GM23338 (cell line): Measurements from ENCODE around the gene EMID1. TPM values are rescaled to one million over a fixed set of nuclear protein-coding genes. Genes with fewer than 3 reads are reported as not detected.

Source experiments
- ATAC-seq: fragments of 200-7000 bp; cut with Tn5 transposase; 3 replicates; pipeline ENCODE4 v1.9.1; 2020
- DNase-seq: peaks from one replicate; pipeline ENCODE4 v3.0.0-alpha.2; 2015; ENCODE audit warnings: low spot score
- H2AFZ ChIP-seq: fragments of 200-600 bp; sonication (generic); 2 replicates; pipeline ENCODE4 v1.8.0; 2016; ENCODE audit warnings: antibody characterized with exemption, mild to moderate bottlenecking, moderate library complexity
- H3F3A ChIP-seq: fragments of 200-600 bp; sonication (generic); replicated peaks from 2 replicates; pipeline ENCODE4 v1.8.0; 2017; ENCODE audit warnings: antibody characterized with exemption, mixed run types, low read depth
- H3K27ac ChIP-seq: fragments of 200-600 bp; sonication (generic); 2 replicates; pipeline ENCODE4 v1.6.1; 2016; ENCODE audit warnings: low read depth
- H3K27me3 ChIP-seq: fragments of 200-600 bp; sonication (generic); 2 replicates; pipeline ENCODE4 v1.8.0; 2016; ENCODE audit warnings: mild to moderate bottlenecking, mixed run types, moderate library complexity; ENCODE audit not compliant: insufficient read depth
- H3K36me3 ChIP-seq: fragments of 200-600 bp; sonication (generic); 2 replicates; pipeline ENCODE4 v1.8.0; 2016; ENCODE audit warnings: mild to moderate bottlenecking; ENCODE audit not compliant: insufficient read depth
- H3K4me1 ChIP-seq: fragments of 200-600 bp; sonication (generic); 2 replicates; pipeline ENCODE4 v1.8.0; 2016; ENCODE audit warnings: mild to moderate bottlenecking, moderate library complexity; ENCODE audit not compliant: insufficient read depth
- H3K4me2 ChIP-seq: fragments of 200-600 bp; sonication (generic); 2 replicates; pipeline ENCODE4 v1.7.1; 2017; ENCODE audit warnings: mixed run types
- H3K4me3 ChIP-seq: fragments of 200-600 bp; sonication (generic); 2 replicates; pipeline ENCODE4 v1.6.1; 2016; ENCODE audit warnings: mixed run types
- H3K79me2 ChIP-seq: fragments of 200-600 bp; sonication (generic); replicated peaks from 2 replicates; pipeline ENCODE4 v1.8.0; 2017; ENCODE audit warnings: mild to moderate bottlenecking; ENCODE audit not compliant: insufficient read depth
- H3K9me2 ChIP-seq: fragments of 200-600 bp; sonication (generic); 2 replicates; pipeline ENCODE4 v1.8.0; 2017; ENCODE audit not compliant: insufficient read depth
- H4K20me1 ChIP-seq: fragments of 200-600 bp; sonication (generic); replicated peaks from 2 replicates; pipeline ENCODE4 v1.8.0; 2017; ENCODE audit warnings: mild to moderate bottlenecking; ENCODE audit not compliant: insufficient read depth
- H3K27ac Mint-ChIP-seq: 2 replicates; pipeline ENCODE4 v1.8.0; 2020; ENCODE audit warnings: inconsistent platforms, mild to moderate bottlenecking, moderate library complexity, mixed read lengths
- H3K27me3 Mint-ChIP-seq: 3 replicates; pipeline ENCODE4 v1.8.0; 2022; ENCODE audit warnings: low read depth, mild to moderate bottlenecking, moderate library complexity, mixed read lengths, inconsistent platforms; ENCODE audit not compliant: insufficient read depth, poor library complexity
- H3K36me3 Mint-ChIP-seq: 3 replicates; pipeline ENCODE4 v1.8.0; 2021; ENCODE audit warnings: low read depth, mild to moderate bottlenecking, inconsistent platforms, moderate library complexity, mixed read lengths
- H3K4me1 Mint-ChIP-seq: 3 replicates; pipeline ENCODE4 v1.8.0; 2020; ENCODE audit warnings: mild to moderate bottlenecking, inconsistent platforms, mixed read lengths
- H3K4me3 Mint-ChIP-seq: 3 replicates; pipeline ENCODE4 v1.8.0; 2021; ENCODE audit warnings: moderate library complexity, mild to moderate bottlenecking, inconsistent platforms, mixed read lengths
- H3K9me3 Mint-ChIP-seq: 3 replicates; pipeline ENCODE4 v1.8.0; 2020; ENCODE audit warnings: moderate library complexity, mild to moderate bottlenecking, inconsistent platforms, mixed read lengths
- CREB1 ChIP-seq: fragments of 250-450 bp; sonication (Bioruptor Pico); IDR thresholded peaks from 2 replicates; pipeline ENCODE4 v1.5.0; 2020; ENCODE audit warnings: low read depth, mild to moderate bottlenecking, moderate library complexity
- CTCF ChIP-seq, 2 experiments: fragments of 200-600 bp in 1 of 2; sonication (generic) in 1 of 2; conservative IDR thresholded peaks; 2 replicates each; pipeline versions ENCODE4 v1.5.1 to v1.6.1; 2016 to 2017; ENCODE audit warnings: antibody characterized with exemption in 2 of 2, low read depth in 2 of 2, mild to moderate bottlenecking in 2 of 2, moderate library complexity in 1 of 2
- ETS1 ChIP-seq: IDR thresholded peaks from 2 replicates; pipeline ENCODE4 v1.6.1; 2016; ENCODE audit warnings: antibody characterized with exemption
- EZH2 ChIP-seq: fragments of 200-600 bp; sonication (generic); IDR thresholded peaks from one replicate; pipeline ENCODE4 v1.8.0; 2017; ENCODE audit warnings: antibody characterized with exemption, mild to moderate bottlenecking, low read depth; ENCODE audit not compliant: unreplicated experiment
- EZH2phosphoT487 ChIP-seq: fragments of 200-600 bp; sonication (generic); IDR thresholded peaks from one replicate; pipeline ENCODE4 v1.8.1; 2018; ENCODE audit warnings: antibody characterized with exemption; ENCODE audit not compliant: unreplicated experiment
- JUNB ChIP-seq: IDR thresholded peaks from one replicate; pipeline ENCODE4 v1.6.1; 2016; ENCODE audit warnings: antibody characterized with exemption; ENCODE audit not compliant: unreplicated experiment
- NANOG ChIP-seq: IDR thresholded peaks from 2 replicates; pipeline ENCODE4 v1.6.1; 2016; ENCODE audit warnings: antibody characterized with exemption, borderline replicate concordance
- POLR2AphosphoS5 ChIP-seq: IDR thresholded peaks from 2 replicates; pipeline ENCODE4 v1.6.1; 2016; ENCODE audit warnings: antibody characterized with exemption, low read depth
- REST ChIP-seq: IDR thresholded peaks from one replicate; pipeline ENCODE4 v1.6.1; 2018; ENCODE audit warnings: antibody characterized with exemption; ENCODE audit not compliant: unreplicated experiment
- STAT1 ChIP-seq: IDR thresholded peaks from one replicate; pipeline ENCODE4 v1.6.1; 2016; ENCODE audit warnings: antibody characterized with exemption; ENCODE audit not compliant: unreplicated experiment
- ZNF114 ChIP-seq: fragments of 250-450 bp; sonication (Bioruptor Pico); IDR thresholded peaks from 2 replicates; pipeline ENCODE4 v1.5.0; 2020; ENCODE audit warnings: mild to moderate bottlenecking, moderate library complexity
- ZNF331 ChIP-seq: fragments of 250-450 bp; sonication (Bioruptor Pico); IDR thresholded peaks from 2 replicates; pipeline ENCODE4 v1.5.0; 2020; ENCODE audit warnings: low read depth, mild to moderate bottlenecking, moderate library complexity
- ZNF462 ChIP-seq: fragments of 250-450 bp; sonication (Bioruptor Pico); IDR thresholded peaks from 2 replicates; pipeline ENCODE4 v1.5.0; 2020; ENCODE audit warnings: mild to moderate bottlenecking, moderate library complexity
- polyA plus RNA-seq: library from polyadenylated mRNA; unstranded; fragments of >200 nt; fragmentation: Nextera tagmentation; extraction: Ambion mirVana; gene quantifications from 2 replicates; pipeline ENCODE4 v1.2.1, GENCODE V29; 2016
- total RNA-seq: library from RNA; depleted of rRNA; stranded (reverse); fragments of >200 nt; shearing (Covaris generic); gene quantifications from 2 replicates; pipeline ENCODE4 v1.2.3, GENCODE V29; 2014

Gene EMID1
- total and polyA plus RNA-seq, 2 experiments from 2014 or later: 3.0 to 13.4 TPM

- Histone ChIP-seq H3K27ac (no peak overlapping the region), H3K27me3 (no peaks in the 10 kb centered on the region), H3K36me3 (peaks cover 11% of the 10 kb centered on the region; the same call in 1 of the 2 replicates), H3F3A (0 out of 2 replicates have a peak, but pooled peaks cover 1% of the 10 kb centered on the region), H3K4me2 (no peak overlapping the region), H3K4me1 (0 out of 2 replicates have a peak, but pooled peaks cover 5% of the 10 kb centered on the region), H2AFZ (no peak overlapping the region), H3K9me2 (no peaks in the 10 kb centered on the region), H4K20me1 (no peaks in the 10 kb centered on the region; the same call in 1 of the 2 replicates), H3K79me2 (no peaks in the 10 kb centered on the region; the same call in 1 of the 2 replicates), H3K4me3 (no peak overlapping the region)
- DNase-seq (no peak), ATAC-seq (no peak)
- H3K27ac Mint-ChIP-seq: no peak overlapping the region
- H3K4me1 Mint-ChIP-seq: no peaks in the 10 kb centered on the region; the same call in 2 of the 3 replicates
- peaks cover 11% of the 10 kb centered on the region for H3K27me3 Mint-ChIP-seq
- no peak overlapping the region for H3K4me3 Mint-ChIP-seq
- H3K36me3 Mint-ChIP-seq: peaks cover 23% of the 10 kb centered on the region
- no peaks in the 10 kb centered on the region for H3K9me3 Mint-ChIP-seq
- TF ChIP-seq ZNF114 (CRISPR knock-in tag): no peak
- TF ChIP-seq STAT1: no peak
- no peak for TF ChIP-seq EZH2
- no peak for TF ChIP-seq REST
- no peak for TF ChIP-seq POLR2AphosphoS5
- TF ChIP-seq ZNF462 (CRISPR knock-in tag): no peak
- no peak for TF ChIP-seq CTCF (conservative IDR thresholded peaks at IDR 0.05; ENCODE audit: low read depth in 2 of 2)
- no peak for TF ChIP-seq JUNB
- no peak for TF ChIP-seq EZH2phosphoT487
- no peak for TF ChIP-seq ZNF331 (CRISPR knock-in tag)
- TF ChIP-seq ETS1: no peak
- TF ChIP-seq CREB1 (CRISPR knock-in tag): no peak
- no peak for TF ChIP-seq NANOG
Measured at GRCh38 chr22:29260601-29261315, 55.1 kb downstream of the EMID1 start.
